Measurements from ENCODE around the gene GFY.

GFY gene, protein sequence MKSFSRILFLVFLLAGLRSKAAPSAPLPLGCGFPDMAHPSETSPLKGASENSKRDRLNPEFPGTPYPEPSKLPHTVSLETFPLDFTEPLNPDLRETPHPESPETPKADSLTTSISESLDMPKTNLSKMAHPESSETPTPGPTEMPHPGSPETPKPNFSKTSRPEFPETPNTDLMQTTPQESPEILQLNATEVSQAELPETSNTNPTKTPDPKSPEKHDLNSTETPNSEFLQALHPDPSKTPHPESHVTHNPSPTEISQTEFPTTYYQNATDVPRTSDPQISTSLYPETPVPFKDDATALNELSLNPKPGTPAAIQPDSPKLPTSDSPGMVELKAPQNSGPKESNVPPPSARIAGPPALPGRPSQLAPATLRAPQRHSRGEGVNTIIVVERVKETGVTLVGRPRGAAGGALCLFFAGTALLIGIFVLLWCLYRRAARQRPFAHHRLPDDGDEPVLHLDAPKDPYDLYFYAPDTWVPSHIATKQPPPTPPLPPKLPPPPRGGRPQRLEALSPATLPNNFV

DNA sequence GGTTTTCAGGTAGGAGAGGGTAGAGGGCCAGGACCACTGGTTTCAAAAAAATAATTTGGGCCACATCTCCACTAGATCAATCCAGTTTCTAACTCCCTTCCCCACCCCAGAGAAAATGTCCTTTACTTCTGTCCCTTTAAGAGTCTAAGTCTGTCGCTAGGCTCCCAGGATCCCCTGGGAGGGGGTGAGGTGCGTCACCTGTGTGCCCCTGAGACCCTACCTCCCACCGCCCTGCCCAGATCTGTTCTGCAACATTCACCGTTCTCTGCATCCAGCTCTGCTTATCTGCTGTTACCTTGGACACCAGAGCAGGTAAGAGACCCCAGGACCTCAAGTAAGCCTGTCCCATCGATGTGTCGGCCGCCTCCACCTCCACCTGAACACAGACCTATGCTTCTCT is at the start of gene GFY:
Gene GFY, plus strand, starts transcription at position 211 of the 400 bp plus-strand sequence. CDS start 1,043 bp downstream, outside the sequence.
- DNase-seq: no peak

DNA sequence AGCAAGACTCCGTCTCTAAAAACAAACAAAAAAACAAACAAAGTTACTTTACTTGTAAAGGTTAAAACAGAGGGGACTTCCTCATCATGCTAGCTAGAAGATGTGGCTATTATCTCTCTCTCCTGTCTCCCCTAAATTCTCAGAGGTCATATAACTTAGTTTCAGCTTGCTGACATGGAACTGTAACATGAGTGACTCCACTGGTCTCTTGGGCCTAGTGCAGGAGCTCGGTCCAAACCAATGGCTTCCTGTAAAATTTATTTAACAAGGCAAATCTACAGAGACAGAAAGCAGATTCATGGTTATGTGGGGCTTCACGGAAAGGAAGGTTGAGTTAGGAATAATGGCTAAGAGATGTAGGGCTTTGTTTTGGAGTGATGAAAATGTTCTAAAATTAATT is 46.7 kb upstream of the GFY start:
- no peak for DNase-seq

DNA sequence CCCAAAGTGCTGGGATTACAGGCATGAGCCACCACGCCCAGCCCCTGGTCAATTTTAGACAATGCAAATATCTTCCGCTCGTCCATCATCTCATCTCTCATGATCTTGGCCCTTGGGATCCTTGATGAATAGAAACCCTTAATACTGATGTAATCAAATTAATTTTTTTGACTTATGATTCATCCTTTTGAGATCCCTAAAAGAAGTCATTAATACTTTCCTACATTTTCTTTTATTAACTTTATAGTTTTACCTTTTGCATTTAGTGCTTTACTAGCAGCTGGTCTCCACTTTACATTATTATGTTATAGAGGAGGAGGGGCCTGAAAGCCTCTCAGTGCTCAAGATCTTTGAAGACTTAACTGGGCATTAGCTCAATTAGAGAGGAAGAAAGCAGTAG is 44.8 kb upstream of the GFY start:
- DNase-seq: no peak

DNA sequence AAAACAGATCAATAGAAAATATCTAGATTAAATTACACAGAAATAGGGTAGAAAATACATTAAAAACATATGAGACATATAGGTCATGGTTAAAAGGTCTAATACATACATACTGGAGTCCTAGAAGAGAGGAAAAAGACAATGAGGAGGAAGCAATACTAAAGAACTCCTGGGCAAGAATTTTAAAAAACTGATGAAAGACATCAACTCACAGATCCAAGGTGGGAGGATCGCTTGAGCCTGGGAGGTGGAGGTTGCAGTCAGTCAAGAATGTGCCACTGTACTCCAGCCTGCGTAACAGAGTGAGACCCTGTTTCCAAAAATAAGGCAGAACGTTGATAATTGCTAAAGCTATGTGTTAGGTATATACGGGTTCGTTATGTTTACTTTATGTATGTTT is 42.5 kb upstream of the GFY start:
- no peak for DNase-seq

DNA sequence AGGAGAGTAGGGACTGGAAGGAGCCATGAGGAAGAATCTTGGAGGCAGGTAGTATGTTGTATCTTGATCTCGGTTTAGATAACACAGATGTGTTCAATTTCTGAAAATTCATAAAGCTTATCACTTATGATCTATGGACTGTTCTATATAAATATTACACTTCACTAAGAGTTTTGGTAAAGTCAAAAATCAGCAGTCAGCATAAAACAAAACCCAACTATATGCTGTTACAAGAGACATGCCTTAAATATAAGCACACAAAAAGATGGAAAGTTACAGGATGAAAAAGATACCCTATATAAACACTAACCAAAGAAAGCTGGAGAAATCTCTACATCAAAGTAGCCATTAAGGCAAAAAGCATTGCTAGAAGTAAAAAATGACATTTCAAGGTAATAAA is 41.6 kb upstream of the GFY start:
- no peak for DNase-seq

DNA sequence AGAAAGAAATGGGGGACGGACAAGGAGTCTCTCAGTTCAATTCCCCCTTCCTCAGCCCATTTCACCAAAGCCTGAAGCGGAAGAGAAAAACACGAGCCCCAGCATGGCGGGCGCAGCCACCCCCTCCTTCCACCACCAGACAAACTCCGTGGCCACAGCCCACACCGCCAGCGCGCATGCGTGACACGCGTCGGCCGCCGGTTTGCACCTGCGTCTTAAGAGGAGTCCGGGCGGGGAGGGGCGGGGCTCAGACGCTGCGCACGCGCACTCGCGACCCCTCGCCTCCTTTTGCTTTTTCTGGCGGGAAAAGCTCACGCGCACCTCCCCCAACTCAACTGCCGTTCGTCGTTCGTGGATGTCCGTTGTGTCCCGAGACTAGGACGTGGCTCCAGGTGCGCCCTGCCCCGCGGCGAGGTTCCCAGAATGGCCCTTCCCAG is 37.2 kb upstream of the GFY start, which contains the start of gene KASH5:
Gene KASH5, plus strand, starts transcription at position 314 of the 437 bp plus-strand sequence. CDS start 2,635 bp downstream, outside the sequence.
- DNase-seq: no peak

DNA sequence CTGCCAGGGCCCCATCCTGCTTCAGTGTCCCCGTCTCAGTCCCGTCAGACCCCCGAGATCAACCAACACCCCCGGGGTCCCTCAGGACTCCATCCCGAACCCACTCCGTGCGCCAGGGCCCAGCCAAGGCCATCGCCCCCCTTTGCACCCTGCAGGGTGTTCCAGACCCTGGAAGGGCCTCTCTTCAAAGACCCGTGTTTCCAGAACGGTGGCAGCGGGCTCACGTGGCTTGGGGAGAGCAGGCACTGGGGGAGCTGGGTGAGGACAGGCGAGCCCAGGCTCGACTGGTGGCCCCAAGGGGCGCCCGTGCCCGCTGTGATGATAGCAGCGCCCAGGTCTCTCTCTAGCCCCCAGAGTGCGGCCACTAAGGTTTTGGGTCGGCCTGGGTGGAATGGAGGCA is 35.8 kb upstream of the GFY start:
- no peak for DNase-seq

DNA sequence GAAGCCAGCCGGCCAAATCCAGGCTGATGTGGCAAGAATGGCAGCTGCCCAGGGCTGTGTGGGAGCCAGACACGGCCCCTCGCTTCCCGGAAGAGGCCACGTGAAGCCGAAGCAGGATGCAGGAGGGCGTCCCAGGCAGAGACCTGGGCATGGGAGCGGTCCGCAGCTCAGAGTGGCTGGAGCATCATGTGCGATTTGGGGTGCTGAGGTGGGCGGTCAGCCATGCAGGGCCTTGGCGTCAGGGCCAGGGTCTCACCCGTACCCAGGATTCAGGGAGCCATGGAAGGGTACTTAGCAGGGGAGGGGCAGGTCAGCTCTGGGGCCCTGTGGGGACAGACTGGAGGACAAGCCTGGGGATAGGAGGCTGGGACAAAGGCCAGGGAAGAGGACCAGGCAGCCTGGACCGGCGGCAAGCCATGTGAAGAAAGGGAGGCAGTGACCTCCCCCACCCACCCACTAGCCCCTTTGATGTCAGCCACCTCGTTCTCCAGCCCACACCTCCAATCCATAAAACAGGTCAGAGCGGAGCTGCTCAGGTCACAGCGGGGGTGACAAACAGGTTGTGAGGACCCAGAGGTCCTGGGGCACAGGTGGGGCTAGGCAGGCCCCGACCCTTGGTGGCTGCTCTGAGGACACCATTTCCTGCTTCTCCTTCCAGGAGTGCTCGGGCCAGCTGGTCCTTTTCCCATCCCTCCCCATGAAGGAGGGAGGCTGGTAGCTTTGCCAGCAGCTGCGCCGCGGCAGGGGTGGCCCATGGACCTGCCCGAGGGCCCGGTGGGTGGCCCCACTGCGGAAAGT is 34.9 kb upstream of the GFY start:
- no peak for DNase-seq

DNA sequence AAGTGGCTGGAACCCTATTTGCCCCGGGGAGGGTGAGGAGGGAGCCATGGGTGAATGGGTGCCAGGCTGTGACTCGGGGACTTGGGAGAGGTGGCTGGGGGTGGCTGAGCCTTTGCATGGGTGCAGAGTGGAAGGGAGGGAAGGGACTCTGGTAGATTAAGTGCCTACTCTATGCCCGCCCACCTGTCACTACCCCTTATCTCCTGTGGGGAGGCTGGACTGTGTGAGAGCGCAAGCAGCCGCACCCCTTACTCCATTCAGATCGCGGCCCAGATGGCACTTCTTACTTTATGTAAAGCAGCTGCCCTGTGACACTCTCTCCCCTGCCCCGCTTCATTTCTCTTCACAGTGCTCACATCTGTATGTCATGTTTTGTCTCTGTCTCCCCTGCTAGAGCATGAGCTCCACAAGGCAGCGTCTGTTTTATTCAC is 34.2 kb upstream of the GFY start:
- DNase-seq: no peak

DNA sequence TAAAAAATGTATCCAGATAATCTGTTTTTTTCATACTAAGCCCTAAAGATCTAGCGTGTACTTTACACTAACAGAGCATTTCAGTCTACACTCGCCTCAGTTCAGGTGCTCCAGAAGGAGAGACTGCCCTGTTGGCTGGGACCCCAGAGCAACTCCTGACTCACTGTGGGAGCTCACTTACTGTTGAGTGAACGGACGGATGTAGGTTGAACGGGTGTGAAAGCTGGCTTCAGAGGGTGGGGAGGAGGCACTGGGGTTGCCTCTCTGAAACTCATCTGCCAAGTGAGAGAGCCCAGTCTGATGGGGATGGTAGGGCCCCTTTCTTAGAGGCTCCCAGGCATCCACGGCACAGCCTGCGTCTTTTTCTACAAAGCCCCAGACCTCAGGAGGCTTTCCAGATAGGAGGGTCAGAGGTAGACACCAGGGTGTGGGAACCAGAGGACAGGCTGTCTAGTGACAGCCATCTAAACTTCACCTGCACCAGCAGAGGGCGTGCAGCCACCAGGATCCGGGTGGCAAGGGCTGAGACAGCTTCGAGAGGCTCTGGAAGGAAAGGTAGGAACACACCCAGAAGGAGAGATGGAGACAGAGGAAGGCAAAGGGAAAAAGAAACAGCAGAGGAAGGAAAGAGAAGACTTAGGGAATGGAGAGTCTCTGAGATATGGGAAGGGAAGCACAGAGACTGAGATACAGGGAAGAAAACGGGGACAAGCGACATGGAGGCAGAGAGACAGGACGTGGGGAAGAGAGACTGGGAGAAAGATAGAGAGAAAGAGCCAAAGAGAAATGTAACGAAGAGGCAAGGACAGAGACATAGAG is 33.4 kb upstream of the GFY start:
- DNase-seq: peak; percentile 58

DNA sequence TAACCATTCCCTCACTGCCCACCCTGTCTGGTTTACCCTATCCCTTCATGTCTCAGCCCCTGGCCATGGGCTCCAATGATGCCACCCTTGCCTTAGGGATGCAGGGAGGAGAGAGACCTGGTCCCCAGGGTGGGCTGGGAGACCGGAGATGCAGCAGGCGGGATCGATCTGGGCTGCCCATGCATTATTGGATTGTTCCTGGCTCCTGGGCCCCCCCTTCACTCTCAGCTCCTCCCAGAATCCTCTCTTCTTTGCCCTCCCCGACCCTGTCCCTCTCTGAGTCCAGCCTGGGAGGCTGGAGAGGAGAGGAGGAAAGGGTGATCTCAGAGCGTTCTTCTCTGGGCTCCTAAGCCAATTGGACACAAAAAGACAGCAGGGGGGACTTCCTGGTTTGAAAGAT is 31.3 kb upstream of the GFY start:
- DNase-seq: no peak

DNA sequence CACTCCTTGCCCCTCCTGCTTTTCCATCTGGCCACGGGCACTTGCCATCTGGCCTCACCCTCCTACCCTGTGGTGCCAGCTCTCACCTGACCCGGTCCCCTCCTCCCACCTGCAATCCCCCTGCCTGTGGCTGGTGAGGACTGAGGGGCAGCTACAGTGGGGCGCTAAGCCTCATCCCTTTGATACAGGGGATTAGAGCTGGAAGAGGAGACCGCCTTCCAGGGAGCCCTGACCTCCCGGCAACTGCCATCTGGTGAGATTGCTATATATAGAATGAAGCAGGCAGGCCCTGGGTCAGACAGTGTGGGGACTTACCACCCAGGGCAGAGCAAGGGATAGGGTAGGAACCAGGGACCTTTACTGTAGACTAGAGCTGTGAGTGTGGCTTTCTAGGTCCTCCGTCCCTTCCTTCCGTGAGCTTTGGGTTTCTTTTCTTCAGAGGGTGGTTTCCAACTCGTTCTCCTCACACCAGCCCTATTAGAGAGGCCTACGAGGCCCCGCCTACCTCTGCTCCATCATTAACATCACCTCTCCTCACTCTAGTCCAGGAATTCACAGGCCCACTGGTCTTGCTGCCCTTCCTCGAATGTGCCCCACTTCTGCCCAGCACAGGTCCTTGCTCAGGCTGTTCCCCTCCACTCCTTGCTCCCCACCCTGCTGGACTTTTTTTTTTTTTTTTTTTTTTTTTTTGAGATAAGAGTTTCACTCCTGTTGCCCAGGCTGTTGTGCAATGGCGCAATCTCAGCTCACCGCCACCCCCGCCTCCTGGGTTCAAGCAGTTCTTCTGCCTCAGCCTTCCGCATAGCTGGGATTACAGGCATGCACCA is 29.4 kb upstream of the GFY start:
- no peak for DNase-seq

DNA sequence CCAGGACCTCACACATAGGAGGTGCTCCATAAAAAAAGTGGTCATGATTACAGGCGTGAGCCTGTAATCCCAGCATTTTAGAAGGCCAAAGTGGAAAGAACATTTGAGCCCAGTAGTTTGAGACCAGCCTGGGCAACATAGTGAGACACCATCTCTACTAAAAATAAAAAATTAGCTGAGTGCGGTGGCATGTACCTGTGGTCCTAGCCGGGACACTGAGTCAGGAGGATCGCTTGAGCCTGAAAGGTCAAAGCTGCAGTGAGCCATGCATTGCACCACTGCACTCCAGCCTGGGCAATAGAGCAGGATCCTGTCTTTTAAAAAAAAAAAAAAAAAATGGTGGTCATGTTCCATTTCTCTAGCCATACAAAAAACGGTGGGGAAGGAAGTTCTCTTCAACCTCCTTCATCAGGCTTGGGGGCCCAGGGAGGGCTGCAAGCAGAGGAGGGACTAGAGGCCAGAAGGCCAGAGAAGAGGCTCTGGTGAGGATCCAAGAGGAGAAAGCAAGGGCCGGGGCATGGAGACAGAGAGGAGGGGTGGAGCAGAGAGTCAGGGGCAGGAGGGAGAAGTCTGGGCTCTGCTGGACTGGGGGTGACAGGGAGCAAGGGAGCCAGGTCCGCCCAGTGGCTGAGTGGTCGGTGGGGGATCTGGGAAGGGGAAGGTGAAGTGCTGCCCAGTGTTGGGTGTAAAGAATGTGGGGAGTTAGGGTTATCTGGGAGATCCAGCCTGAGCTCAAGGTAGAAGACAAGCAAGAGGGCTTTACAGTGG is 28.3 kb upstream of the GFY start:
- no peak for DNase-seq

DNA sequence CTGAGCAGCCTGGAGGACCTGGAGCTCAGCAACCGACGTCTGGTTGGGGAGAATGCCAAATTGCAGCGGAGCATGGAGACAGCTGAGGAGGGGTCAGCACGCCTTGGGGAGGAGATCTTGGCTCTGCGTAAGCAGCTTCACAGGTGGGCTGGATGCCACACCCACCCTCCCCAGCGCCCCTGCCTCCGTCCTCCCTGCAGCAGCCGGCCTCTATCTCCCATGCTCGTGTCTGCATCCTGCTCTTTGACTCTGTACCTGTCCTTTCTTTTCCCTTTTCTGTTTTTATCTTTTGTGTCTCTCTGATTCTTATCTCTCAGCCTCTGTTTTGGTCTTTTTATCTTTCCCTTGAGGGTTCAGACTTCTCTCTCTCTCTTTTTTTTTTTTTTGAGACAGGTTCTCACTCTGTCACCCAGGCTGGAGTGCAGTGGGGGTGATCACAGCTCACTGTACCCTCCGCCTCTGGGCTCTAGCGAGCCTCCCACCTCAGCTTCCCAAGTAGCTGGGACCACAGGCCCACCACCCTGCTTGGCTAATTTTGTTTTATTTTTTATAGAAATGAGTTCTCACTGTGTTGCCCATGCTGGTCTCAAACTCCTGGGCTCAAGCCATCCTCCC is 27.1 kb upstream of the GFY start:
- DNase-seq: no peak

DNA sequence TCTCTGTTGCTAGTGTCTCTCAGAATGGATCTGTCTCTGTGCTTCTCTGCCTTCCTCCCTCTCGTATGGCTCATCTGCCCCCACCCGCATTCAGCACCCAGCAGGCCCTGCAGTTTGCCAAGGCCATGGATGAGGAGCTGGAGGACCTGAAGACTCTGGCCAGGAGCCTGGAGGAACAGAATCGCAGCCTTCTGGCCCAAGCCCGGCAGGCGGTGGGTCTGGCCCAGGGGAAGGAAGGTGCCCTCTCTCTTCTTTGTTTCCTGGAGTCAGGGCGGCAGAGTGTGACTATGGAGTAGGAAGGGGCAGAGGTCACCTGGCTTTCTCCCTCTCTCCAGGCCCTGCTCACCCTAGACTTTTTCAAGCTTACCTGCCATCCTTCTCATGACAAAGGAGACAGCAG is 26.3 kb upstream of the GFY start:
- DNase-seq: no peak

DNA sequence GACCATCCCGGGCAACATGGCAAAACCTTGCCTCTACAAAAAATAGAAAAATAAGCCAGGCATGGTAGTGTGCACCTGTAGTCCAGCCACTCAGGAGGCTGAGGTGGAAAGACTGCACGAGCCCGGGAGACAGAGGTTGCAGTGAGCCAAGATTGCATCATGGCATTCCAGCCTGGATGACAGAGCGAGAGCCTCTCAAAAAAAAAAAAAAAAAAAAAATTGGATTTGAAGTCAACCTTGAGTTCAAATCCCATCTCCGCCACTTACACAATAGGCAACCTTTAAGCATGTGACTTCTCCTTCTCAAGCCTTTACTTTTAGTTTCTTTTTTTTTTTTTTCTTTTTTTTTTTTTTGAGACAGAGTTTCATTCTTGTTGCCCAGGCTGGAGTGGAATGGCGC is 25.2 kb upstream of the GFY start:
- no peak for DNase-seq

DNA sequence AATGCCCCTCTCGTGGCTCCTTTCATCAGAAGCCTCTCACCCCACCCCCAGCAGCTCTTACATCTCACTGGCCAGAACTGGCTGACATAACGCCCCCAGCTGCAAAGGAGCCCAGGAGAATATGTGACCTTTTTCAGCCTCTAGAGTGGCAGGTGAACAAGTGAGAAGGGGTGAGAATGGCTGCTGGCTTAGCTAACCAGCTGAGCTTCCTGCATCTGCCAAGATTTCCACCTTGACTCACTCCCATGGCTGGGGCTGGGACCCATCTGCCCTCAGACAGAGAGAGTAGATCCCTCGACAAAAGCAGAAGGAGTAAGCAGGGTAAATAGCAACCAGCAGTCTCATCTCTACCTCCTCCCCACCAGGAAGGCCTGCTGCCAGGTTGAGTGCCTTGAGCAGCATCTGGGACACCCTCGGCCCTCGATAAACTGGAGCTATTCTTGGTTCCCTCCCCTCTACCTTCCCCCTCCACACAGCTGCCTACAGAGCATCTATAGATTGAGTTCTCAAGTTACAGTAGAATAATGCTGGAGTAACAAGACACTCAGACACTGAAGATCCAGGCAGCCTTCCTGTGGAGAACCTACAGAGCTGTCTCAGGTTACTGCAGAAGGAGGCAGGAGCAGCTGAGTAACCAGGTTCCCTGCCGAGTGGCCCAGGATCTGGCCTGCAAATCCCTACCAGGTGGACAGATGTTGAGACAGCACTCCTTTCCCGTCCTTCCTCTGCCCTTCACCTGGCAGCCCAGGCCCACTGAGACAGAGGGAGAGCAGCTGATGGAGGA is 21.6 kb upstream of the GFY start:
- DNase-seq: peak; percentile 74

DNA sequence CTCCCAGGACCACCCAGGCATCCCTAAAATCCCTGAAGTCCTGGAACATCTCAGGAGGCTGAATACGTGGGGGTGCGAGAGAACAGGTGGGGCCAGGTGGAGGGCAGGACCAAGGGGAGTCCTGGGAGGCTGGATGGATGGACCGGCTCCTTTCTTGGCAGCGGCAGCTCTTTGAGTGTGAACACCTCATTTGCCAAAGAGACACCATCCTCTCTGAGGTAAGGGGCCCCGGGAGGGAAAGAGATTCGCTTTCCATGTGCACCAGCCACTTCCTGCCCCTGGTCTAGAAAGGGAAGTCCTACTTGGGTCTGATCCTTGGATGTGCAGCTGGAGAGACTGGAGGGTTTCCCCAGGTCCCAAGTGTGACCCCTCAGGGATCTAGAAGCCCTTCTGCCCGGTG is 18.1 kb upstream of the GFY start:
- no peak for DNase-seq

DNA sequence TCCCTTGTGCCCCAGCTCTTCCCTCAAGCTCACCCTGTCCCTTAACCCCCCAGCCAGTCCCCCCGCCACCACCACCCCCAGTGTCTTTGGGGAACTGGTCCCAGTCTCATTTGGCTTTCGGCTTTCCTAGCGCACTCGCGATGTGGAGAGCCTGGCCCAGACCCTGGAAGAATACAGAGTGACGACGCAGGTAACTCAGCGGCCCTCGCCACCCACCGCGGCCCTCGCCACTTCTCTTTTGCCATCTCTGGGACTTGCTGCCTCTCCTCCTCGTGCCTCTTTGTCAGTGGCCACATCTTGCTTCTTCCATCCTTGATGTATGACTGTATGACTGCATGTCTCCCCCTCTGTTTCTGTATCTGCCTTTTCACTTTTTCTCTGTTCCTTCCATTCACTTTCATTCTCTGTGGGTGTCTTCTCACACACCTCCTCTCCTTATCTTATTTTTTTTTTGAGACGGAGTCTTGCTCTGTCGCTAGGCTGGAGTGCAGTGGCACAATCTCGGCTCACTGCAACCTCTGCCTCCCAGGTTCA is 17.6 kb upstream of the GFY start:
- DNase-seq: no peak
